ENCODE data around the gene OR2AG2.

Gene OR2AG2, protein sequence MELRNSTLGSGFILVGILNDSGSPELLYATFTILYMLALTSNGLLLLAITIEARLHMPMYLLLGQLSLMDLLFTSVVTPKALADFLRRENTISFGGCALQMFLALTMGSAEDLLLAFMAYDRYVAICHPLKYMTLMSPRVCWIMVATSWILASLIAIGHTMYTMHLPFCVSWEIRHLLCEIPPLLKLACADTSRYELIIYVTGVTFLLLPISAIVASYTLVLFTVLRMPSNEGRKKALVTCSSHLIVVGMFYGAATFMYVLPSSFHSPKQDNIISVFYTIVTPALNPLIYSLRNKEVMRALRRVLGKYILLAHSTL

GRCh38 chr11:6771926-6772893 lies at the start of gene OR2AG2:
Gene OR2AG2 (minus strand): TSS chr11:6771976. CDS start chr11:6768957, 3,019 bp downstream.
- TF ChIP-seq CTCF (IDR thresholded peaks at IDR 0.05): no peak
- Histone ChIP-seq H3K9ac (no peak within 1 kb of the TSS), H3K36me3 (ENCODE audit: control insufficient read depth, insufficient read depth, low read length) (no peaks in the 10 kb centered on the region), H3K27ac (no peak within 1 kb of the TSS), H2AFZ (no peak within 1 kb of the TSS), H3K4me2 (ENCODE audit: low read length) (no peak within 1 kb of the TSS), H3K9me3 (ENCODE audit: control insufficient read depth, low read length) (no peaks in the 10 kb centered on the region), H3K4me3 (ENCODE audit: low read depth, low read length) (no peak within 1 kb of the TSS), H3K4me1 (no peaks in the 10 kb centered on the region), H3K27me3 (ENCODE audit: control insufficient read depth, insufficient read depth, low read length) (no peaks in the 10 kb centered on the region), H3K79me2 (no peaks in the 10 kb centered on the region)

DNA sequence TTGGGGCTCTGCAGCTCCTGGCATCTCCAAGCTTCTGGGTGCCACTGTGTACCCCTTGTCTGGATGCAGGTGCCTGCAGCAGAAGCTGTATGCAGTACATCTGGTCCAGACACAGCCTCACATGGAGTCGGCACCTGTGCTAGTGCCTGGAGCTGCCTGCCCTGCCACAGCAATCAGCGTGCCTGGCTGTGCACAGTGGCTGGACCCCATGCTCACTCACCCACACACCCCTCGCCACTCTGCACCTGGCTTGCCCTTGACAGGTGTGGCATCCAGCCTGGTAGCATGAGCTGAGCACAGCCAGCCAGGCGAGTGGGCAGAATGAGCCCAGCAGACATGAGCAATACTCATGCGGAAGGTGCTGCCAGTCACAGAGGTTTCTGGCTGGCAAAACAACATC lies 47.2 kb upstream of the OR2AG2 start:
- no peaks in the 10 kb centered on the region for H3K79me2 ChIP-seq
- H2AFZ ChIP-seq: no peak overlapping the region
- no peak for TF ChIP-seq CTCF (IDR thresholded peaks at IDR 0.05)
- H3K36me3 ChIP-seq (ENCODE audit: control insufficient read depth, insufficient read depth, low read length): no peaks in the 10 kb centered on the region
- no peak overlapping the region for H3K4me3 ChIP-seq (ENCODE audit: low read depth, low read length)
- no peaks in the 10 kb centered on the region for H3K4me1 ChIP-seq
- H3K27me3 ChIP-seq (ENCODE audit: control insufficient read depth, insufficient read depth, low read length): no peaks in the 10 kb centered on the region
- no peak overlapping the region for H3K4me2 ChIP-seq (ENCODE audit: low read length)
- H3K9ac ChIP-seq: no peak overlapping the region
- H3K9me3 ChIP-seq (ENCODE audit: control insufficient read depth, low read length): no peaks in the 10 kb centered on the region
- H3K27ac ChIP-seq: no peak overlapping the region

GRCh38 chr11:6817694-6818093 lies 45.9 kb upstream of the OR2AG2 start:
- no peak for TF ChIP-seq CTCF (IDR thresholded peaks at IDR 0.05)

GRCh38 chr11:6813656-6814055 lies 41.9 kb upstream of the OR2AG2 start:
- Histone ChIP-seq H3K79me2 (no peaks in the 10 kb centered on the region), H3K27ac (no peak overlapping the region), H3K36me3 (ENCODE audit: control insufficient read depth, insufficient read depth, low read length) (no peaks in the 10 kb centered on the region), H3K4me3 (ENCODE audit: low read depth, low read length) (no peak overlapping the region), H2AFZ (no peak overlapping the region), H3K4me1 (no peaks in the 10 kb centered on the region), H3K9ac (no peak overlapping the region), H3K9me3 (ENCODE audit: control insufficient read depth, low read length) (no peaks in the 10 kb centered on the region), H3K4me2 (ENCODE audit: low read length) (no peak overlapping the region), H3K27me3 (ENCODE audit: control insufficient read depth, insufficient read depth, low read length) (no peaks in the 10 kb centered on the region)
- no peak for TF ChIP-seq CTCF (IDR thresholded peaks at IDR 0.05)

More at GRCh38 chr11:6817694-6818093, 45.9 kb upstream of the OR2AG2 start:
- H3K27me3 ChIP-seq (ENCODE audit: control insufficient read depth, insufficient read depth, low read length): no peaks in the 10 kb centered on the region
- H3K9me3 ChIP-seq (ENCODE audit: control insufficient read depth, low read length): no peaks in the 10 kb centered on the region
- no peak overlapping the region for H2AFZ ChIP-seq
- H3K36me3 ChIP-seq (ENCODE audit: control insufficient read depth, insufficient read depth, low read length): no peaks in the 10 kb centered on the region
- no peaks in the 10 kb centered on the region for H3K79me2 ChIP-seq
- no peak overlapping the region for H3K4me3 ChIP-seq (ENCODE audit: low read depth, low read length)
- no peaks in the 10 kb centered on the region for H3K4me1 ChIP-seq
- H3K4me2 ChIP-seq (ENCODE audit: low read length): no peak overlapping the region
- H3K27ac ChIP-seq: no peak overlapping the region
- H3K9ac ChIP-seq: no peak overlapping the region
